Calu3 (cell line): Measurements from ENCODE around the gene DARS2. TPM values are rescaled to one million over a fixed set of nuclear protein-coding genes. Genes with fewer than 3 reads are reported as not detected.
A peak's percentile ranks its signal among the peaks of the same experiment; 100 is the strongest.

Experiments used
- BruUV-seq: library from RNA; stranded (reverse); fragments of 400-500 nt; replicated peaks from 2 replicates; lab custom pipeline; 2021; lab: Mats Ljungman, UMichigan
- CTCF ChIA-PET: fragments of 300-600 bp; sonication (Branson Sonifier 250); formaldehyde crosslinking; loops from one replicate; lab custom pipeline; 2022; ENCODE audit warnings: antibody characterized with exemption; lab: Charles Lee
- DNase-seq: peaks from one replicate; pipeline ENCODE4 v3.0.0; 2022
- H3K27ac Mint-ChIP-seq: one replicate; pipeline ENCODE4 v1.8.0; 2022; ENCODE audit warnings: mixed read lengths; ENCODE audit not compliant: unreplicated experiment
- H3K27me3 Mint-ChIP-seq: one replicate; pipeline ENCODE4 v1.8.0; 2022; ENCODE audit warnings: mixed read lengths; ENCODE audit not compliant: unreplicated experiment
- H3K36me3 Mint-ChIP-seq: one replicate; pipeline ENCODE4 v1.8.0; 2022; ENCODE audit warnings: mild to moderate bottlenecking, moderate library complexity, mixed read lengths; ENCODE audit not compliant: insufficient read depth, unreplicated experiment
- H3K4me1 Mint-ChIP-seq: one replicate; pipeline ENCODE4 v1.8.0; 2022; ENCODE audit warnings: mild to moderate bottlenecking, low read depth, mixed read lengths; ENCODE audit not compliant: unreplicated experiment
- H3K4me3 Mint-ChIP-seq: one replicate; pipeline ENCODE4 v1.8.0; 2022; ENCODE audit warnings: mild to moderate bottlenecking, low read depth, moderate library complexity, mixed read lengths; ENCODE audit not compliant: unreplicated experiment
- H3K9me3 Mint-ChIP-seq: one replicate; pipeline ENCODE4 v1.8.0; 2022; ENCODE audit warnings: low read depth, mixed read lengths; ENCODE audit not compliant: unreplicated experiment
- intact Hi-C: fragments of 100-400 bp; cut with micrococcal nuclease; formaldehyde crosslinking; loops from one replicate; pipeline ENCODE4 v1.10.0; 2022; ENCODE audit not compliant: unreplicated experiment
- total RNA-seq: library from RNA; stranded (reverse); gene quantifications from 2 replicates; pipeline ENCODE4 v1.2.3, GENCODE V29; 2022
- TF ChIP-seq, protein P1 (sequence below): fragments of 200-600 bp; IDR thresholded peaks from one replicate; pipeline ENCODE4 v1.8.0; 2022; ENCODE audit warnings: antibody characterized with exemption; ENCODE audit not compliant: unreplicated experiment

DARS2 gene
- total RNA-seq, 1 experiment from 2014 or later = 56.3 TPM

DNA sequence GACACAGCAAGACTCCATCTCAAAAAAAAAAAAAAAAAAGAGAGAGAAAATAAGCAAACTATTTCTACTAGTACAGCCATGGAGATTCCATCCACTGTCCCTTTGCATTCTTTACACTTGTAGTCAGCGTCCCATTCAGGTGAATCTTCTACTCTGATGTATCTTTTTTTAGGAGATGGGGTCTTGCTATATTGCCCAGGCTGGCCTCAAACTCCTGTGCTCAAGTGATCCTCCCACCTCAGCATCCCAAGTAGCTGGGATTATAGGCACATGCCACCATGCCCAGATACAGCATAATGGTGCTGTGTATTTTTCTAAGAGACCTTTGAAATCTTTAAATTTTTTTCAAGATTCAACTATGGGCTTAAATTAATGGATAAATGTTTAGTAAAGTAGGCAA, 8.3 kb downstream of the DARS2 start:
- BruUV-seq = no TSS peak
- Mint-ChIP-seq H3K4me3 (no peak overlapping the region), H3K9me3 (no peaks in the 10 kb centered on the region), H3K4me1 (no peaks in the 10 kb centered on the region), H3K27ac (no peak overlapping the region), H3K36me3 (peaks cover 31% of the 10 kb centered on the region), H3K27me3 (no peaks in the 10 kb centered on the region)
- CTCF ChIA-PET = no interaction called here
- TF ChIP-seq, protein P1, sequence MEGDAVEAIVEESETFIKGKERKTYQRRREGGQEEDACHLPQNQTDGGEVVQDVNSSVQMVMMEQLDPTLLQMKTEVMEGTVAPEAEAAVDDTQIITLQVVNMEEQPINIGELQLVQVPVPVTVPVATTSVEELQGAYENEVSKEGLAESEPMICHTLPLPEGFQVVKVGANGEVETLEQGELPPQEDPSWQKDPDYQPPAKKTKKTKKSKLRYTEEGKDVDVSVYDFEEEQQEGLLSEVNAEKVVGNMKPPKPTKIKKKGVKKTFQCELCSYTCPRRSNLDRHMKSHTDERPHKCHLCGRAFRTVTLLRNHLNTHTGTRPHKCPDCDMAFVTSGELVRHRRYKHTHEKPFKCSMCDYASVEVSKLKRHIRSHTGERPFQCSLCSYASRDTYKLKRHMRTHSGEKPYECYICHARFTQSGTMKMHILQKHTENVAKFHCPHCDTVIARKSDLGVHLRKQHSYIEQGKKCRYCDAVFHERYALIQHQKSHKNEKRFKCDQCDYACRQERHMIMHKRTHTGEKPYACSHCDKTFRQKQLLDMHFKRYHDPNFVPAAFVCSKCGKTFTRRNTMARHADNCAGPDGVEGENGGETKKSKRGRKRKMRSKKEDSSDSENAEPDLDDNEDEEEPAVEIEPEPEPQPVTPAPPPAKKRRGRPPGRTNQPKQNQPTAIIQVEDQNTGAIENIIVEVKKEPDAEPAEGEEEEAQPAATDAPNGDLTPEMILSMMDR = no peak
- intact Hi-C loops = no loop called here
- DNase-seq = no peak

DNA sequence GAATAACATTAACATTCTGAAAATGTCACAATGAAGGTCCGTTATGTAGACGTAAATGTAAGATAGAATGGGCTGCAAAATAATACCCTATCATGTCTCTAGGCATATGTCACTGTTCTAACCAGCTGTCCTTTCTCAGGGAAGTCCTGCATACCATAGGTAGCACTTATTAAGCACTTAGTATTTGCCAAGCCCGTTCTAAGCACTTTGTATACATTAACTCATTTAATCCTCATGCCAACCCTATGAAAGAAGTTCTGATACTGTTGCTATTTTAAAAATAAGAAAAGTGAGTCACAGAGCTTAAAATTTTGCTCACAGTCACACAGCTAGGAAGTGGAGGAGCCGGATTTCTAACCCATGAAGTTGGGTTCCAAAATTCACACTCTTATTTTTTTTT, 27.6 kb downstream of the DARS2 start:
- H3K4me3 Mint-ChIP-seq = no peak overlapping the region
- no peak overlapping the region for H3K27ac Mint-ChIP-seq
- no peaks in the 10 kb centered on the region for H3K9me3 Mint-ChIP-seq
- TF ChIP-seq, protein P1 = no peak
- peaks cover 36% of the 10 kb centered on the region for H3K36me3 Mint-ChIP-seq
- H3K4me1 Mint-ChIP-seq = no peaks in the 10 kb centered on the region
- intact Hi-C loops = no loop called here
- DNase-seq = no peak
- BruUV-seq = no TSS peak
- H3K27me3 Mint-ChIP-seq = no peaks in the 10 kb centered on the region
- CTCF ChIA-PET = no interaction called here

DNA sequence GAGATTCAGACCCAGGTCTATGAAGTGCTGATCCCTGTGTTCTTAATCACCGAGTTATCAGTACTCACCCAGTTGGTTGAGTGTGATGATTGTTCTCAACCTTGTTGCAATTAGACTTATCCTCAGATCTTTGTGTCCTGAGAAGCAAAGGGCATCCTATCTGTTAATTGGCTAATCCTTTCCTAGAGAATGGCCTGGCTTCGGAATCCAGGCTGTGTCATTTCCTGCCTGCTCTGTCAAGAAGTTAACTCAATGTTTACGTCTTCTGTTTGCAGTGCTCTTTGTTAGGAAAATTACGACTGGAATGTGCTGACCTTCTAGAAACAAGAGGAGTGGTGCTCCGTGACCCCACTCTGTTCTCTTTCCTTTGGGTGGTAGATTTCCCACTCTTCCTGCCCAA, 28.6 kb downstream of the DARS2 start:
- no peak for DNase-seq
- Mint-ChIP-seq H3K4me1 (no peaks in the 10 kb centered on the region), H3K4me3 (no peak overlapping the region), H3K27me3 (no peaks in the 10 kb centered on the region), H3K36me3 (peaks cover 44% of the 10 kb centered on the region), H3K27ac (no peak overlapping the region), H3K9me3 (no peaks in the 10 kb centered on the region)
- CTCF ChIA-PET = no interaction called here
- TF ChIP-seq, protein P1 = no peak
- intact Hi-C loops = no loop called here
- BruUV-seq = no TSS peak

DNA sequence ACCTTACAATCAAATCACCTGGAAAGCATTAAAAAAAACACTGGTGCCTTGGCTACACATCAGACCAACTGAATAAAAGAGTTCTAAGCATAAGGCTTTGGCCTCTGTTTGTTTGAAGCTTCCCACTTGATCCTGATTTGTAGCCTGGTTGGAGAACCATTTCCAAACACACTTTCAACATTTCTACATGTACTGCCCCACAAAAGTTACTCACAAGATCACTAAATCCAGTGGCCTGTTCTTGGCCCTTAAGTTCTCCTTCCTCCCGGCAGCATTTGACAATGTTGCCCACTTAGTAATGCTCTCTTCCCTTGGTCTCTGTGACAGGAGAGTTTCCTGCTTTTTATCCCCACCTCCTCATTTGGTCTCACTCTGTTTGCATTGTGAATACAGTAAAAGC, 31.5 kb downstream of the DARS2 start:
- Mint-ChIP-seq H3K4me3 (no peak overlapping the region), H3K36me3 (peaks cover 65% of the 10 kb centered on the region), H3K4me1 (no peaks in the 10 kb centered on the region), H3K27ac (peak overlapping the region; percentile 25), H3K9me3 (no peaks in the 10 kb centered on the region), H3K27me3 (no peaks in the 10 kb centered on the region)
- TF ChIP-seq, protein P1 = no peak
- intact Hi-C loops = no loop called here
- BruUV-seq = no TSS peak
- CTCF ChIA-PET = no interaction called here
- no peak for DNase-seq
